ENCODE results near the gene CLMP. TPM values are rescaled to one million over a fixed set of nuclear protein-coding genes. Genes with fewer than 3 reads are reported as not detected.

The CLMP gene
- total RNA-seq, 2 experiments from 2014 or later, result 0.06 to 0.19 TPM

DNA sequence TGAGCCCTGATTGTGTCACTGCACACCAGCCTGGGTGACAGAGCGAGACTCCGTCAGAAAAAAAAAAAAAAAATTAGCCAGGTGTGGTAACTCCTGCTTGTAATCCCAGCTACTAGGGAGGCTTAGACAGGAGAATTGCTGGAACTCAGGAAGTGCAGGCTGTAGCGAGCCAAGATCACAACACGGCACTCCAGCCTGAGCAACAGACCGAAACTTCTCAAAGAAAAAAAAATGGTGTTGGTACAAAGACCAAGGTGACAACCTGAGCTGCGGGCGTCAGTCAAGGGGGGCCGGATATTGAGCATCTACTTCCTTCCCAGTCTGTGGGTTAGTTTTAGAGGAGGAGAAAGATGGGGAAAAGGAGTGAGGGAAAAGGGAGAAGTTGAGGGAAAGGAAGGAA, 84.7 kb downstream of the CLMP start:
- H3K4me3 Mint-ChIP-seq, result peak overlapping the region; percentile 14
- CTCF ChIA-PET, result interaction anchor here (1.4 to 2.0 kb wide), 3 partner anchors 56 to 151 kb away, joined by 4 to 12 read pairs (median 5); no protein-coding TSS in a partner anchor
- no peak overlapping the region for H3K27ac Mint-ChIP-seq
- H3K36me3 Mint-ChIP-seq (ENCODE audit: low read depth), result no peaks in the 10 kb centered on the region
- Histone ChIP-seq H3K36me3 (ENCODE audit: insufficient read depth, low read length) (no peaks in the 10 kb centered on the region), H3K4me1 (ENCODE audit: insufficient read depth, low read length) (no peaks in the 10 kb centered on the region), H3K27ac (ENCODE audit: low read depth in 1 of 2, low read length in 2 of 2) (no peak overlapping the region), H3K9me3 (ENCODE audit: control insufficient read depth in 1 of 2, insufficient read depth in 1 of 2, low read length in 2 of 2) (no peaks in the 10 kb centered on the region), H3K27me3 (ENCODE audit: control insufficient read depth in 1 of 2, insufficient read depth in 2 of 2, low read length in 2 of 2) (no peaks in the 10 kb centered on the region), H3K4me3 (ENCODE audit: low read length) (no peak overlapping the region)
- H3K4me1 Mint-ChIP-seq (ENCODE audit: low read depth), result no peaks in the 10 kb centered on the region
- peaks cover 2% of the 10 kb centered on the region for H3K9me3 Mint-ChIP-seq
- POLR2A ChIA-PET, result interaction anchor here (0.6 to 4.7 kb wide), 6 partner anchors 22 to 137 kb away, joined by 3 to 33 read pairs (median 5); partner anchors contain the start of gene HSPA8
- TF ChIP-seq, protein P1, sequence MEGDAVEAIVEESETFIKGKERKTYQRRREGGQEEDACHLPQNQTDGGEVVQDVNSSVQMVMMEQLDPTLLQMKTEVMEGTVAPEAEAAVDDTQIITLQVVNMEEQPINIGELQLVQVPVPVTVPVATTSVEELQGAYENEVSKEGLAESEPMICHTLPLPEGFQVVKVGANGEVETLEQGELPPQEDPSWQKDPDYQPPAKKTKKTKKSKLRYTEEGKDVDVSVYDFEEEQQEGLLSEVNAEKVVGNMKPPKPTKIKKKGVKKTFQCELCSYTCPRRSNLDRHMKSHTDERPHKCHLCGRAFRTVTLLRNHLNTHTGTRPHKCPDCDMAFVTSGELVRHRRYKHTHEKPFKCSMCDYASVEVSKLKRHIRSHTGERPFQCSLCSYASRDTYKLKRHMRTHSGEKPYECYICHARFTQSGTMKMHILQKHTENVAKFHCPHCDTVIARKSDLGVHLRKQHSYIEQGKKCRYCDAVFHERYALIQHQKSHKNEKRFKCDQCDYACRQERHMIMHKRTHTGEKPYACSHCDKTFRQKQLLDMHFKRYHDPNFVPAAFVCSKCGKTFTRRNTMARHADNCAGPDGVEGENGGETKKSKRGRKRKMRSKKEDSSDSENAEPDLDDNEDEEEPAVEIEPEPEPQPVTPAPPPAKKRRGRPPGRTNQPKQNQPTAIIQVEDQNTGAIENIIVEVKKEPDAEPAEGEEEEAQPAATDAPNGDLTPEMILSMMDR (IDR thresholded peaks at IDR 0.05), result no peak
- no peak for ATAC-seq (ENCODE audit: poor library complexity)
- H3K27me3 Mint-ChIP-seq, result no peaks in the 10 kb centered on the region
- intact Hi-C loops (cut with DNase I, micrococcal nuclease), result loop anchor here (5.0 to 10.0 kb wide), 2 partner anchors 226 to 367 kb away; partner anchors contain the start of gene JHY (in 1 of the 2)
- DNase-seq, result peak in 2 of 14 experiments; percentile 15 to 35

DNA sequence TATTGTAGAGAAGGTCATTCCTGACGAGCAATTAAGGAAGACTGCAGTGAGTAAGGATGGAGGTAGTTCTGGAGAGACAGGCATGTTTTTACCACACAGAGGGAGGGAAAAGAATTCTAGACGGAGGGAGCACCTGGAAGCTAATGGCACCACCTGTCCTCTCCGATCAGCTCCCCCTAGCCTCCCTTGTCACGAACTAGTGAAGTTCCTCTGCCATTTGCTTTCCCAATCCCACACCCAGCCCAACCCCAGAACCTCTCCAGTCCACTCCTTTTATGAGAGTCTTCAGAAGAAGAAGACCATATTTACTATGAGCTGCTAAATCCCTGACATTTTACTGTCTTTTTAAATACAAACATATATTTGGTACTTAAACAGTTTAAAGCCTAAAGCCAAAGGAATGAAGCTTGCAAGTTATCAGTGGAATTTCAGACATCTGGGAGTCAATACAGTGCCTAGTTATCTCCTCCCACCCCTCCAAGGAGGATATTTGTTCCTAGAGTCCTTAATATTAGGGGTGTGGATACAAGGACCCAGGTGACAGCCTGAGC, 87.0 kb downstream of the CLMP start:
- POLR2A ChIA-PET, result interaction anchor here (0.7 to 4.7 kb wide), 3 partner anchors 38 to 357 kb away, joined by 4 to 33 read pairs (median 5); partner anchors contain the start of gene HSPA8
- no peak overlapping the region for H3K27ac Mint-ChIP-seq

DNA sequence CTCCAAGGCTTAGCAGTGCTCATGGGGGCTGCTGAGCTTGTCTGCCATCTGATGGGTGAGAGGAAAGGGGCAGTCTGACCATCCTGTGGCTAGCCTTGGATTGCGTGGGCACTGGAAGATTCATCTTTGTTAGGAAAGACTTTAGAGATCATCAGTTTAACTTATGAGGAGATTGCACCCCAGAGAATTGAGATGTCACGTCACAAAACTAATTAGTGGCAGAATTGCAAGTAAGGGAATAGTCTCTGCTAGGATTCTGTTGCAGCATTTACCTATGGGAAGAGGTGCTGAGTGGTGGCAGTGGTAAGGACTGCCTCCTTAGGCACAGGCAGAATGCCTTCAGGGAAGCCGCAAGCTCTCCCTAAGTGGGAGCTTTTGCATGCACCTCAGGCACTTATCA, 90.4 kb downstream of the CLMP start:
- no peaks in the 10 kb centered on the region for H3K9me3 Mint-ChIP-seq

More for the DNA sequence above, 87.0 kb downstream of the CLMP start:
- Histone ChIP-seq H3K4me3 (ENCODE audit: low read length) (no peak overlapping the region), H3K9me3 (ENCODE audit: control insufficient read depth in 1 of 2, insufficient read depth in 1 of 2, low read length in 2 of 2) (no peaks in the 10 kb centered on the region), H3K27ac (ENCODE audit: low read depth in 1 of 2, low read length in 2 of 2) (no peak overlapping the region), H3K36me3 (ENCODE audit: insufficient read depth, low read length) (no peaks in the 10 kb centered on the region), H3K4me1 (ENCODE audit: insufficient read depth, low read length) (peaks cover 5% of the 10 kb centered on the region), H3K27me3 (ENCODE audit: control insufficient read depth in 1 of 2, insufficient read depth in 2 of 2, low read length in 2 of 2) (no peaks in the 10 kb centered on the region)
- Mint-ChIP-seq H3K9me3 (no peaks in the 10 kb centered on the region), H3K4me3 (no peak overlapping the region), H3K36me3 (ENCODE audit: low read depth) (no peaks in the 10 kb centered on the region), H3K4me1 (ENCODE audit: low read depth) (peaks cover 5% of the 10 kb centered on the region), H3K27me3 (no peaks in the 10 kb centered on the region)
- DNase-seq (no peak), ATAC-seq (ENCODE audit: poor library complexity) (no peak)
- CTCF ChIA-PET, result interaction anchor here (1.7 kb wide), 1 partner anchor 139 kb away, joined by 7 read pairs; no protein-coding TSS in a partner anchor
- intact Hi-C loops (cut with DNase I, micrococcal nuclease), result no loop called here
- TF ChIP-seq, protein P1 (IDR thresholded peaks at IDR 0.05), result no peak

More for the DNA sequence above, 90.4 kb downstream of the CLMP start:
- Histone ChIP-seq H3K36me3 (ENCODE audit: insufficient read depth, low read length) (no peaks in the 10 kb centered on the region), H3K27me3 (ENCODE audit: control insufficient read depth in 1 of 2, insufficient read depth in 2 of 2, low read length in 2 of 2) (no peaks in the 10 kb centered on the region), H3K4me1 (ENCODE audit: insufficient read depth, low read length) (peaks cover 26% of the 10 kb centered on the region), H3K9me3 (ENCODE audit: control insufficient read depth in 1 of 2, insufficient read depth in 1 of 2, low read length in 2 of 2) (no peaks in the 10 kb centered on the region), H3K4me3 (ENCODE audit: low read length) (no peak overlapping the region), H3K27ac (ENCODE audit: low read depth in 1 of 2, low read length in 2 of 2) (no peak overlapping the region)
- H3K27ac Mint-ChIP-seq, result no peak overlapping the region
- H3K27me3 Mint-ChIP-seq, result no peaks in the 10 kb centered on the region
- ATAC-seq (ENCODE audit: poor library complexity), result no peak
- TF ChIP-seq, protein P1 (IDR thresholded peaks at IDR 0.05), result no peak
- H3K4me3 Mint-ChIP-seq, result no peak overlapping the region
- intact Hi-C loops (cut with DNase I, micrococcal nuclease), result loop anchor here in 1 of 2 experiments (5.0 kb wide), 1 partner anchor 42 kb away; the partner anchor contains the start of gene HSPA8
- no peaks in the 10 kb centered on the region for H3K36me3 Mint-ChIP-seq (ENCODE audit: low read depth)
- ChIA-PET CTCF (interaction anchor here (1.4 to 3.6 kb wide), 3 partner anchors 44 to 142 kb away, joined by 3 to 28 read pairs (median 12); no protein-coding TSS in a partner anchor), POLR2A (interaction anchor here (3.0 to 6.6 kb wide), 3 partner anchors 16 to 45 kb away, joined by 24 to 226 read pairs (median 31); partner anchors contain the start of gene HSPA8)
- DNase-seq, result no peak
- peaks cover 22% of the 10 kb centered on the region for H3K4me1 Mint-ChIP-seq (ENCODE audit: low read depth)
